ENCODE data around the gene TRAM2.

TRAM2 gene

DNA sequence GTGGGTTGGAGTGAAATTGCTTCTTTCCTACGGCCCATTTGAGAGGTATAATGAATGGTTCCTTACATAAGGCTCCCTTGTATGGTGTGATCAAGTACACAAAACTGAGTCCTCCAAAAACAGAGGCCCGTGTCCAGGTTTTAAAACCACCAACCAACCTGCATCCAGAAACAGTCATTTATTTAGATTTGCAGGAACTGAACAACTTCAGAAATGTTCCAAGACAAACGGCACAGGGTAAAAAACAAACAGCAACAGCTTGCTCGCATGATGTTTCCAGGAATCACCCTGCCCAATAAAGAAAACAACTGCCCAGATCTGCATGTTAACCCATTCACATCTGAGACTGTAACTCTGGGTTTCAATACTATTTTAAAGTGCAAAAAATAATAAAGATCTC lies 40.2 kb upstream of the TRAM2 start:
- intact Hi-C loops (cut with DNase I; ENCODE audit: low total_unique reads) = no loop called here
- no peak for DNase-seq
- TF ChIP-seq, protein P1, sequence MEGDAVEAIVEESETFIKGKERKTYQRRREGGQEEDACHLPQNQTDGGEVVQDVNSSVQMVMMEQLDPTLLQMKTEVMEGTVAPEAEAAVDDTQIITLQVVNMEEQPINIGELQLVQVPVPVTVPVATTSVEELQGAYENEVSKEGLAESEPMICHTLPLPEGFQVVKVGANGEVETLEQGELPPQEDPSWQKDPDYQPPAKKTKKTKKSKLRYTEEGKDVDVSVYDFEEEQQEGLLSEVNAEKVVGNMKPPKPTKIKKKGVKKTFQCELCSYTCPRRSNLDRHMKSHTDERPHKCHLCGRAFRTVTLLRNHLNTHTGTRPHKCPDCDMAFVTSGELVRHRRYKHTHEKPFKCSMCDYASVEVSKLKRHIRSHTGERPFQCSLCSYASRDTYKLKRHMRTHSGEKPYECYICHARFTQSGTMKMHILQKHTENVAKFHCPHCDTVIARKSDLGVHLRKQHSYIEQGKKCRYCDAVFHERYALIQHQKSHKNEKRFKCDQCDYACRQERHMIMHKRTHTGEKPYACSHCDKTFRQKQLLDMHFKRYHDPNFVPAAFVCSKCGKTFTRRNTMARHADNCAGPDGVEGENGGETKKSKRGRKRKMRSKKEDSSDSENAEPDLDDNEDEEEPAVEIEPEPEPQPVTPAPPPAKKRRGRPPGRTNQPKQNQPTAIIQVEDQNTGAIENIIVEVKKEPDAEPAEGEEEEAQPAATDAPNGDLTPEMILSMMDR (IDR thresholded peaks at IDR 0.05) = no peak

DNA sequence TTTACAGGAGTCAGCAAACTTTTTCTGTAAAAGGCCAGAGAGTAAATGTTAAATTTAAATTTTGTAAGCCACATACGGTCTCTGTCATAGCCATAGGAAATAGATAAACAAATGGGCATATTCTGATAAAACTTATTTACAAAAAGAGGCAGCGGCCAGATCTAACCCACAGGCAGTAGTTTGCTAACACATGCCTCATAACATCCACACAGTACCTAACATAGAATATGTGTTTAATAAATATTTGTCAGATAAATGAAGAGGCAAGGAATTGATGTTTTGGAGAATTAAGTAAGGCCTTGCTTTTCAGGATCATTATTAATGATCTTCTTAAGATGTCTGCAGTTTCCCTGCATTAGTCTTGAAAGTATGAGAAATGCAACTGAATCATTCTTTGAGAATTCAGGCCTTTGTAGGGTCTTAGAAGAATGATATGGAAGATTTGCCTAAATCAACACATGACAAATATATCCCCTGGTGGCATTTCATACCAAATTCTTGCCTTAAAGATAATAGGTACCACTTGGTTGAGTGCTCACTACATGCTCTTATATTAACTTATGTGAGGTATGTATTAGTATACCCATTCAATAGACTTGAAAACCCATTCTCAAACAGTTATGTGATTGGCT lies 39.3 kb upstream of the TRAM2 start:
- intact Hi-C loops (cut with DNase I; ENCODE audit: low total_unique reads) = no loop called here
- Histone ChIP-seq H3K27me3 (peaks cover 0 to 3% of the 10 kb centered on the region in 2 donors), H3K4me3 (no peak overlapping the region), H3K9me3 (no peaks in the 10 kb centered on the region), H3K27ac (no peak overlapping the region), H3K36me3 (no peaks in the 10 kb centered on the region), H3K4me1 (no peaks in the 10 kb centered on the region)
- TF ChIP-seq, protein P1 (IDR thresholded peaks at IDR 0.05) = no peak
- no peak for DNase-seq

More for the DNA sequence above, 40.2 kb upstream of the TRAM2 start:
- H3K4me3 ChIP-seq = no peak overlapping the region
- no peaks in the 10 kb centered on the region for H3K9me3 ChIP-seq
- no peaks in the 10 kb centered on the region for H3K27me3 ChIP-seq
- H3K4me1 ChIP-seq = no peaks in the 10 kb centered on the region
- no peak overlapping the region for H3K27ac ChIP-seq
- H3K36me3 ChIP-seq = no peaks in the 10 kb centered on the region

DNA sequence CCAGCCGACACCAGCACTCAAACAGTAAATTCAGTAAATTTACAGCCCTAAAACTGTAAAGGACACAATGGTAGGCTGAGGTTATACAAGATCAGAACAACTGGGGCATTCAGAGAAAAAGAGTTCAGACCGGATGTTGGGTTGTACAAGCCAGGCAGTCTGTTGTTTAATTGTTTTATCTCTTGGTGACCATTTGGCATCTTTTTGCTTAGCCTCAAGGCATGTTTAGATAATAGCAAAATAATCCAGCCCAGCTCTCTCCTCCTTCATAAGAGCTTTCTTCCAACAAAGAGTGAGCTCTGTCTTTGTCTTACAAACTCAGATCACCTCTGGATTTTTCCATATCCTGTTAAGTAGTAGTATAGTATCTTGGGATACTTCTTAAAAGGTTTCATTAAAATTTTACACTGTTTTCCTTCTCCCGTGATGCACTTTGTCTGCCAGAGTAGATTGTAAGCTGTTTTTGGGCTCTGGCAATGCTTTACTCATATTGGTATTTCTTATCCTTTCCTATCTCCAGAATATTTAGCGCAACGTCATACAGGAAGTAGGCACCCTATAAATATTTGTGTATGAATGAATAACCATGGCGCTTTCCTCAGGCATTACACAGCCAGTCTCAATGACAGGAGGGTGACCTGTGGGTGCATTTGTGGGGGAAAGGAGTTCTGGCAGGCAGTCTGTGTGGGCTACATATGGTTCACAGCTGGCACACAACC lies 35.6 kb upstream of the TRAM2 start:
- no peak overlapping the region for H3K27ac ChIP-seq
- TF ChIP-seq, protein P1 (IDR thresholded peaks at IDR 0.05) = no peak
- no peaks in the 10 kb centered on the region for H3K36me3 ChIP-seq
- peaks cover 0 to 6% of the 10 kb centered on the region in 2 donors for H3K27me3 ChIP-seq
- intact Hi-C loops (cut with DNase I; ENCODE audit: low total_unique reads) = no loop called here
- H3K4me1 ChIP-seq = no peaks in the 10 kb centered on the region
- H3K4me3 ChIP-seq = no peak overlapping the region
- no peaks in the 10 kb centered on the region for H3K9me3 ChIP-seq
- DNase-seq = no peak

DNA sequence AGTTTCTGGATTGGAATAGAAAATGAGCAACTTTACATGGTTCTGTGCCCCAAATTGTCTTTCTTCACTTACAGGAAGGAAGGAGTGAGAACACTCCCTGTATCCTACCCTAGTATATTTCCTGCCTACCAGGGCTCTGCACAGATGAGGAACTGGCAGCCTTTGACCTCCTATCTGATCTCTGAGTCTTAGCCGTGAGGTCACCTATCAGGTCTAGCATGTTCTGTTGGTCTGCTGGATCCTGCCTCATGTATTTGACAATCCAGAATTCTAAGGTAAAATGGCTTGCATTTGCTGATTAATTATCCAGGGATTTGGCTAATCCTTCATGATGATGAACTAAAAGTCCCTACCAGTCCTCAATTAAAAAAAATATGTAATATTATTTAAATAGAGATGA lies 35.0 kb upstream of the TRAM2 start:
- Histone ChIP-seq H3K9me3 (no peaks in the 10 kb centered on the region), H3K4me1 (no peaks in the 10 kb centered on the region), H3K27ac (no peak overlapping the region), H3K27me3 (peaks cover 0 to 6% of the 10 kb centered on the region in 2 donors), H3K36me3 (no peaks in the 10 kb centered on the region), H3K4me3 (no peak overlapping the region)
- intact Hi-C loops (cut with DNase I; ENCODE audit: low total_unique reads) = no loop called here
- DNase-seq = no peak
- TF ChIP-seq, protein P1 (IDR thresholded peaks at IDR 0.05) = no peak

DNA sequence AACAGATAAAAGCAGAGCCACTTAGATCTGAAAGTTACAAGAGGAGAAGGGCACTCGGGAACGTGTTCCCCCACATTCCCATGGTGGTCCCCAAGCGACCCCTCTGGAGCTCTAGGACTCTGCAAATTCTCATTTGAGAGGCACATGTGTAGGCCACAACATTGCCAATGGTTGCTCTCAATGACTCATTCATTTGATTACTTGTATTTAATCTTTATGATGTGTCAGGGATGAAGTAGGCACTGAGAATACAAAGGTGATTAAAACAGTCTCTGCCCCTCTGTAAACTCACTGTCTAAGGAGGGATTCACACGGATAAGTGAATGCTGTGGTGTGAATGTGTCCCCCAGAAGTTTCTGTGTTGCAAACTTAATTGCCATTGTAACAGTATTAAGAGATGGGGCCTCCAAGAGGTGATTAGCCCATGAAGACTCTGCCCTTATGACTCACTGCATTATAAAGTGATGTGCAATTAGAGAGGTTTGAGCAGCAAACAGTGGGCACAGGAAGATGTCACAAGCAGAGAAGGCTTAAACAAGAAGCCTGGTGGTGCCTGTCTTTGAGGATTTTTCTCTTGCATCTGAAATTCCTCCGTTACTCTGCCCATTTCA lies 34.0 kb upstream of the TRAM2 start:
- Histone ChIP-seq H3K9me3 (no peaks in the 10 kb centered on the region), H3K27ac (no peak overlapping the region), H3K27me3 (peaks cover 0 to 6% of the 10 kb centered on the region in 2 donors), H3K4me1 (no peaks in the 10 kb centered on the region), H3K4me3 (no peak overlapping the region), H3K36me3 (no peaks in the 10 kb centered on the region)
- TF ChIP-seq, protein P1 (IDR thresholded peaks at IDR 0.05) = no peak
- no peak for DNase-seq
- intact Hi-C loops (cut with DNase I; ENCODE audit: low total_unique reads) = no loop called here

Data from tibial artery (tissue), 4 donors.